CD4-positive, alpha-beta memory T cell (primary cell): ENCODE results near the gene SH3TC2. TPM values are rescaled to one million over a fixed set of nuclear protein-coding genes. Genes with fewer than 3 reads are reported as not detected.

ENCODE experiments used
- CTCF ChIA-PET: fragments of 350-600 bp; sonication (Branson Sonifier 250); formaldehyde crosslinking; loops from one replicate; lab custom pipeline; 2021; ENCODE audit warnings: inconsistent platforms; ENCODE audit not compliant: partially characterized antibody; lab: Charles Lee
- POLR2A ChIA-PET: fragments of 350-600 bp; sonication (Branson Sonifier 250); formaldehyde crosslinking; loops from one replicate; lab custom pipeline; 2021; ENCODE audit not compliant: partially characterized antibody; lab: Charles Lee
- DNase-seq, 5 donors: peaks; one replicate each; pipeline versions ENCODE4 v3.0.0 to v3.0.0-alpha.2; 2020 to 2022; ENCODE audit warnings: mixed read lengths in 1 of 5
- H3K27ac ChIP-seq: one replicate; pipeline ENCODE4 v1.7.0; 2013; ENCODE audit warnings: low read depth, low read length
- H3K27me3 ChIP-seq: 2 replicates; pipeline ENCODE4 v1.7.0; 2013; ENCODE audit warnings: mild to moderate bottlenecking, low read length, moderate library complexity; ENCODE audit not compliant: insufficient read depth
- H3K36me3 ChIP-seq: 2 replicates; pipeline ENCODE4 v1.7.0; 2013; ENCODE audit warnings: mild to moderate bottlenecking, low read length, moderate library complexity; ENCODE audit not compliant: insufficient read depth
- H3K4me1 ChIP-seq: 2 replicates; pipeline ENCODE4 v1.7.0; 2013; ENCODE audit warnings: mild to moderate bottlenecking, low read length, moderate library complexity; ENCODE audit not compliant: insufficient read depth
- H3K4me3 ChIP-seq, 2 donors: one replicate each; pipeline ENCODE4 v1.7.0; 2013; ENCODE audit warnings: low read length in 2 of 2, mild to moderate bottlenecking in 1 of 2
- H3K9me3 ChIP-seq, 2 donors: one replicate each; pipeline ENCODE4 v1.7.0; 2013; ENCODE audit warnings: low read length in 2 of 2, control low read depth in 1 of 2; ENCODE audit not compliant: control insufficient read depth in 1 of 2
- H3K27ac Mint-ChIP-seq, 7 donors: one replicate each; pipeline ENCODE4 v1.8.0; 2020 to 2021; ENCODE audit warnings: mixed read lengths in 7 of 7, mild to moderate bottlenecking in 6 of 7, inconsistent platforms in 3 of 7, moderate library complexity in 3 of 7
- H3K27me3 Mint-ChIP-seq, 2 donors: one replicate each; pipeline ENCODE4 v1.8.0; 2020 to 2021; ENCODE audit warnings: mixed read lengths in 2 of 2
- H3K36me3 Mint-ChIP-seq, 2 donors: one replicate each; pipeline ENCODE4 v1.8.0; 2020 to 2021; ENCODE audit warnings: mixed read lengths in 2 of 2, inconsistent platforms in 1 of 2, mild to moderate bottlenecking in 1 of 2
- H3K4me1 Mint-ChIP-seq, 4 donors: one replicate each; pipeline ENCODE4 v1.8.0; 2020 to 2021; ENCODE audit warnings: mixed read lengths in 4 of 4, mild to moderate bottlenecking in 1 of 4
- H3K4me3 Mint-ChIP-seq, 8 donors: one replicate each; pipeline ENCODE4 v1.8.0; 2020 to 2021; ENCODE audit warnings: mixed read lengths in 8 of 8, mild to moderate bottlenecking in 7 of 8, moderate library complexity in 6 of 8, inconsistent platforms in 3 of 8
- H3K9me3 Mint-ChIP-seq, 8 donors: one replicate each; pipeline ENCODE4 v1.8.0; 2020 to 2021; ENCODE audit warnings: mixed read lengths in 8 of 8, mild to moderate bottlenecking in 5 of 8, inconsistent platforms in 3 of 8, moderate library complexity in 1 of 8
- intact Hi-C: fragments of 100-400 bp; cut with micrococcal nuclease; formaldehyde crosslinking; loops from one replicate; pipeline ENCODE4 v1.15.1; 2023
- polyA plus RNA-seq, 2 donors: library from polyadenylated mRNA; unstranded; fragments of 300-500 nt; fragmentation: Illumina TruSeq; gene quantifications; one replicate each; pipeline ENCODE4 v1.2.3, GENCODE V29; 2021
- total RNA-seq, 2 experiments: library from RNA; stranded (reverse); gene quantifications; one replicate each; pipeline ENCODE4 v1.2.3, GENCODE V29; 2021

The SH3TC2 gene
- total and polyA plus RNA-seq, 4 experiments from 2014 or later: not detected

GRCh38 chr5:149062371-149063016 is 368 bp downstream of the SH3TC2 start:
- intact Hi-C loops: no loop called here
- DNase-seq: no peak
- ChIA-PET CTCF (no interaction called here), POLR2A (no interaction called here)
- H3K36me3 Mint-ChIP-seq: peaks cover 0 to 3% of the 10 kb centered on the region in 2 donors
- H3K27me3 Mint-ChIP-seq: peaks cover 0 to 8% of the 10 kb centered on the region in 2 donors
- Histone ChIP-seq H3K27me3 (no peaks in the 10 kb centered on the region), H3K4me1 (no peaks in the 10 kb centered on the region), H3K36me3 (no peaks in the 10 kb centered on the region), H3K27ac (no peak overlapping the region), H3K9me3 (no peaks in the 10 kb centered on the region), H3K4me3 (no peak overlapping the region)
- H3K4me1 Mint-ChIP-seq: no peaks in the 10 kb centered on the region
- H3K4me3 Mint-ChIP-seq: no peak overlapping the region
- H3K9me3 Mint-ChIP-seq: peaks cover 4 to 23% (median 14%) of the 10 kb centered on the region in 8 donors
- no peak overlapping the region for H3K27ac Mint-ChIP-seq

GRCh38 chr5:149061341-149061740 is 1.5 kb downstream of the SH3TC2 start:
- peaks cover 0 to 3% of the 10 kb centered on the region in 2 donors for H3K36me3 Mint-ChIP-seq
- DNase-seq: no peak
- peaks cover 3 to 9% of the 10 kb centered on the region in 2 donors for H3K27me3 Mint-ChIP-seq
- Histone ChIP-seq H3K4me1 (no peaks in the 10 kb centered on the region), H3K36me3 (no peaks in the 10 kb centered on the region), H3K27ac (no peak overlapping the region), H3K9me3 (no peaks in the 10 kb centered on the region), H3K4me3 (no peak overlapping the region), H3K27me3 (no peaks in the 10 kb centered on the region)
- no peaks in the 10 kb centered on the region for H3K4me1 Mint-ChIP-seq
- ChIA-PET CTCF (no interaction called here), POLR2A (interaction anchor here (0.8 kb wide), 1 partner anchor 10 kb away, joined by 3 read pairs; no protein-coding TSS in a partner anchor)
- intact Hi-C loops: no loop called here
- H3K4me3 Mint-ChIP-seq: no peak overlapping the region
- H3K9me3 Mint-ChIP-seq: peaks cover 0 to 17% (median 8%) of the 10 kb centered on the region in 8 donors
- H3K27ac Mint-ChIP-seq: no peak overlapping the region

GRCh38 chr5:149060325-149060724 is 2.5 kb downstream of the SH3TC2 start:
- Mint-ChIP-seq H3K27me3 (peaks cover 3 to 9% of the 10 kb centered on the region in 2 donors), H3K4me3 (no peak overlapping the region), H3K4me1 (no peaks in the 10 kb centered on the region), H3K36me3 (peaks cover 0 to 3% of the 10 kb centered on the region in 2 donors), H3K9me3 (peaks cover 0 to 18% (median 10%) of the 10 kb centered on the region in 8 donors), H3K27ac (no peak overlapping the region)
- H3K27ac ChIP-seq: no peak overlapping the region
- CTCF ChIA-PET: interaction anchor here (5.2 kb wide), 1 partner anchor 24 kb away, joined by 28 read pairs; no protein-coding TSS in a partner anchor
- DNase-seq: no peak
- intact Hi-C loops: no loop called here
- H3K4me1 ChIP-seq: no peaks in the 10 kb centered on the region
- H3K4me3 ChIP-seq: no peak overlapping the region
- POLR2A ChIA-PET: no interaction called here
- H3K27me3 ChIP-seq: no peaks in the 10 kb centered on the region
- no peaks in the 10 kb centered on the region for H3K36me3 ChIP-seq
- no peaks in the 10 kb centered on the region for H3K9me3 ChIP-seq

- H3K27ac ChIP-seq: no peak overlapping the region
- H3K4me3 ChIP-seq: no peak overlapping the region
- ChIA-PET POLR2A (no interaction called here), CTCF (interaction anchor here (1.1 to 5.2 kb wide), 2 partner anchors 21 to 56 kb away, joined by 3 to 28 read pairs; no protein-coding TSS in a partner anchor)
- H3K4me1 ChIP-seq: no peaks in the 10 kb centered on the region
- H3K36me3 Mint-ChIP-seq: peaks cover 0 to 3% of the 10 kb centered on the region in 2 donors
- no peaks in the 10 kb centered on the region for H3K4me1 Mint-ChIP-seq
- no peak overlapping the region for H3K27ac Mint-ChIP-seq
- no peaks in the 10 kb centered on the region for H3K9me3 ChIP-seq
- no peak overlapping the region for H3K4me3 Mint-ChIP-seq
- intact Hi-C loops: no loop called here
- DNase-seq: no peak
- peaks cover 3 to 9% of the 10 kb centered on the region in 2 donors for H3K27me3 Mint-ChIP-seq
- H3K36me3 ChIP-seq: no peaks in the 10 kb centered on the region
- H3K27me3 ChIP-seq: no peaks in the 10 kb centered on the region
- peaks cover 0 to 18% (median 10%) of the 10 kb centered on the region in 8 donors for H3K9me3 Mint-ChIP-seq
Measured at GRCh38 chr5:149056616-149057165, 6.2 kb downstream of the SH3TC2 start.

GRCh38 chr5:149054416-149054815 is 8.4 kb downstream of the SH3TC2 start:
- Mint-ChIP-seq H3K9me3 (peaks cover 0 to 18% (median 9%) of the 10 kb centered on the region in 8 donors), H3K27ac (no peak overlapping the region), H3K27me3 (peaks cover 7 to 9% of the 10 kb centered on the region in 2 donors), H3K36me3 (peaks cover 0 to 3% of the 10 kb centered on the region in 2 donors), H3K4me1 (no peaks in the 10 kb centered on the region), H3K4me3 (no peak overlapping the region)
- no peaks in the 10 kb centered on the region for H3K36me3 ChIP-seq
- DNase-seq: no peak
- no peaks in the 10 kb centered on the region for H3K27me3 ChIP-seq
- H3K4me3 ChIP-seq: no peak overlapping the region
- no peaks in the 10 kb centered on the region for H3K9me3 ChIP-seq
- H3K27ac ChIP-seq: no peak overlapping the region
- CTCF ChIA-PET: interaction anchor here (1.7 kb wide), 2 partner anchors 19 to 324 kb away, joined by 4 to 6 read pairs; no protein-coding TSS in a partner anchor
- intact Hi-C loops: no loop called here
- no peaks in the 10 kb centered on the region for H3K4me1 ChIP-seq
- POLR2A ChIA-PET: no interaction called here

- ChIA-PET CTCF (interaction anchor here (1.7 kb wide), 2 partner anchors 18 to 322 kb away, joined by 4 to 6 read pairs; no protein-coding TSS in a partner anchor), POLR2A (no interaction called here)
- Histone ChIP-seq H3K4me1 (no peaks in the 10 kb centered on the region), H3K36me3 (no peaks in the 10 kb centered on the region), H3K9me3 (no peaks in the 10 kb centered on the region), H3K27ac (no peak overlapping the region), H3K4me3 (no peak overlapping the region), H3K27me3 (no peaks in the 10 kb centered on the region)
- intact Hi-C loops: no loop called here
- peaks cover 3 to 10% of the 10 kb centered on the region in 2 donors for H3K27me3 Mint-ChIP-seq
- no peak for DNase-seq
- H3K4me3 Mint-ChIP-seq: no peak overlapping the region
- H3K27ac Mint-ChIP-seq: no peak overlapping the region
- no peaks in the 10 kb centered on the region for H3K4me1 Mint-ChIP-seq
- H3K9me3 Mint-ChIP-seq: peaks cover 0 to 10% (median 4%) of the 10 kb centered on the region in 8 donors
- H3K36me3 Mint-ChIP-seq: no peaks in the 10 kb centered on the region
Measured at GRCh38 chr5:149053072-149053695, 9.7 kb downstream of the SH3TC2 start.

GRCh38 chr5:149049371-149049781 is 13.5 kb downstream of the SH3TC2 start:
- Mint-ChIP-seq H3K36me3 (no peaks in the 10 kb centered on the region), H3K4me1 (no peaks in the 10 kb centered on the region), H3K27me3 (peaks cover 1 to 7% of the 10 kb centered on the region in 2 donors), H3K27ac (no peak overlapping the region), H3K9me3 (no peaks in the 10 kb centered on the region), H3K4me3 (no peak overlapping the region)
- Histone ChIP-seq H3K36me3 (no peaks in the 10 kb centered on the region), H3K9me3 (no peaks in the 10 kb centered on the region), H3K4me1 (no peaks in the 10 kb centered on the region), H3K4me3 (no peak overlapping the region), H3K27me3 (no peaks in the 10 kb centered on the region), H3K27ac (no peak overlapping the region)
- DNase-seq: no peak
- CTCF ChIA-PET: interaction anchor here (0.8 to 1.8 kb wide), 3 partner anchors 11 to 318 kb away, joined by 4 to 7 read pairs (median 4); no protein-coding TSS in a partner anchor
- POLR2A ChIA-PET: no interaction called here
- intact Hi-C loops: no loop called here
